ENCODE results near the gene SPHK2. TPM values are rescaled to one million over a fixed set of nuclear protein-coding genes. Genes with fewer than 3 reads are reported as not detected.
"Not testable (repeated sequence)": the region's sequence is repeated elsewhere in the genome, so short reads cannot be mapped to it uniquely, and the experiment has no call there.

Gene SPHK2
- polyA plus RNA-seq, 5 donors = 10.0 to 17.8 (median 11.6) TPM

DNA sequence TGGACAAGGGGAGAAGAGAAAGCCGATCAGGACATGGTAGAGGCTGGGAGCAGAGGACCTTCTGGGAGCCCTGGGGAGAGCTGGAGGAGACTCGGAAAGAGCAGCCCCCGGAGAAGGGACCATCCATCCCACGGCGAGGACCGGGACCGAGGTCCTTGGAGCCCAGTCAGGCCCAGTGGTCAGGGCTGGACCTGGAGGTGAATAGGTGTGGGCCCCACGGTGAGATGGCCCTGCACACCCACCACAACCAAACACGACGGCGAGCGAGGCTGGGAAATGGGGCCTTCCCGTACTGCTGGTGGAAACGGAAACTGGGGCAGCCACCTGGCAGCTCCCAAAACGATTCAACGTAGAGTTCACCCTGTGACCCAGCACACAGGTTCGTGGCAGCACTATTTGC, 57.2 kb downstream of the SPHK2 start:
- no peak for DNase-seq

DNA sequence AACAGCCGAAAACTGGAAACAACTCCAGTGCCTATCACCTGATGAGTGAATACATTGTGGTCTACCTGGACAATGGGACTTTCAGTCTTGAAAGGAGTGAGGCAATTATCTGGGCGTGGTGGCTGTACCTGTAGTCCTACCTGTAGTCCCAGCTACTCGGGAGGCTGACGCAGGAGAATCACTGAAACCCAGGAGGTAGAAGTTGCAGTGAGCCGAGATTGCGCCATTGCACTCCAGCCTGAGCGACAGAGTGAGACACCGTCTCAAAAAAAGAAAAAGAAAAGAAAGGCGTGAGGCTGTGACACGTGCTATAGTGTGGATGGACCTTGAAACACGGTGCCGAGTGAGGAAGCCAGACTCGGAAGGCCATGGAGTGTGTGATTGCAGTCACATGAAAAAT, 57.6 kb downstream of the SPHK2 start:
- no peak for DNase-seq

DNA sequence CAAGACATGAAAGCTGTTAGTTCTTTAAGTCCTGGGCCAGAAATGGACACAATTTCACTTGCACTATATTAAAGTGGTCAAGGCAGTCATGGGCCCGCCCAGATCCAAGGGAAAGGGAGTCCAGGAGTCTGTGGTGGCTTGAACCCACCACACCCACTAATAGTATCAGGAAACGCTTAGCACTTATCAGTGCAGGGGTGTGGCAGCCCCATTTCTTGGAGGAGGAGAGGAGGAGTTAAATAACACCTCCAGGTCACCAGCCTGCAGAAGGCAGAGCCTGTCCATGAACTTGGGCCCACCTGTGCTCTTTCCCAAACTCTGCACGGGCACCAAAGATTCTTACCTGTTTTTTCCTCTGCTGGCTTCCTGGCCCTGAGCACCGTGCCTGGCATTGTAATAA, 58.9 kb downstream of the SPHK2 start:
- no peak for DNase-seq

DNA sequence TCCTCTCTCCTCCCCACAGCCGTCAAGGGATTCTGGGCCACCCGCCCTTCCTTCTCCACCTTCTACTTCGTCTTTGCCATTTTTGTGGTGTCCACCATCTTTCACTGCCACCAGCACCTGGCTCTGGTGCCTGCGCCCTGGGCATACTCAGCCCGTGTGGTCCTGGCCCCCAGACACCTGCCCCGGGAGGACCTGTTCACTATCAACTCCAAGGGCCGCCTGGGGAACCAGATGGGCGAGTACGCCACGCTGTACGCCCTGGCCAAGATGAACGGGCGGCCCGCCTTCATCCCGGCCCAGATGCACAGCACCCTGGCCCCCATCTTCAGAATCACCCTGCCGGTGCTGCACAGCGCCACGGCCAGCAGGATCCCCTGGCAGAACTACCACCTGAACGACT, 60.7 kb downstream of the SPHK2 start:
- not testable (repeated sequence) for DNase-seq

Other genes with a start within 250 kb of the SPHK2 start
- 100 to 1,000 TPM; 141 to 191 (median 175) TPM for gene KDELR1, start 228.0 kb upstream of the SPHK2 start, polyA plus RNA-seq (ENCODE audit: insufficient read depth in 1 of 5, insufficient read length in 5 of 5, low replicate concordance in 1 of 5)
- under 1 TPM; 0.13 to 0.58 (median 0.40) TPM for gene GRIN2D, start 225.8 kb upstream of the SPHK2 start, polyA plus RNA-seq (ENCODE audit: insufficient read depth in 1 of 5, insufficient read length in 5 of 5, low replicate concordance in 1 of 5)
- gene GRWD1, start 173.5 kb upstream of the SPHK2 start, polyA plus RNA-seq (ENCODE audit: insufficient read depth in 1 of 5, insufficient read length in 5 of 5, low replicate concordance in 1 of 5) = 10 to 100 TPM; 17.5 to 30.9 (median 21.7) TPM
- 1 to 10 TPM in 3 of 5 donors, under 1 TPM in 2; 0.70 to 1.5 (median 1.2) TPM for gene KCNJ14, start 163.9 kb upstream of the SPHK2 start, polyA plus RNA-seq (ENCODE audit: insufficient read depth in 1 of 5, insufficient read length in 5 of 5, low replicate concordance in 1 of 5)
- 100 to 1,000 TPM in 2 of 5 donors, 10 to 100 TPM in 3; 72.6 to 112 (median 87.8) TPM for gene CYTH2, start 150.1 kb upstream of the SPHK2 start, polyA plus RNA-seq (ENCODE audit: insufficient read depth in 1 of 5, insufficient read length in 5 of 5, low replicate concordance in 1 of 5)
- 1 to 10 TPM; 1.4 to 4.0 (median 2.6) TPM for gene LMTK3, start 107.7 kb upstream of the SPHK2 start, polyA plus RNA-seq (ENCODE audit: insufficient read depth in 1 of 5, insufficient read length in 5 of 5, low replicate concordance in 1 of 5)
- 1 to 10 TPM; 1.6 to 4.2 (median 3.3) TPM for gene SULT2B1, start 67.3 kb upstream of the SPHK2 start, polyA plus RNA-seq (ENCODE audit: insufficient read depth in 1 of 5, insufficient read length in 5 of 5, low replicate concordance in 1 of 5)
- gene SPACA4, start 12.8 kb upstream of the SPHK2 start, polyA plus RNA-seq (ENCODE audit: insufficient read depth in 1 of 5, insufficient read length in 5 of 5, low replicate concordance in 1 of 5) = under 1 TPM; 0.11 to 0.76 (median 0.32) TPM
- gene FAM83E, start 4.4 kb upstream of the SPHK2 start, polyA plus RNA-seq (ENCODE audit: insufficient read depth in 1 of 5, insufficient read length in 5 of 5, low replicate concordance in 1 of 5) = 10 to 100 TPM in 2 of 5 donors, 1 to 10 TPM in 3; 3.7 to 11.6 (median 4.8) TPM
- 1,000 to 10,000 TPM; 1,161 to 2,077 (median 1,395) TPM for gene RPL18, start 328 bp upstream of the SPHK2 start, polyA plus RNA-seq (ENCODE audit: insufficient read depth in 1 of 5, insufficient read length in 5 of 5, low replicate concordance in 1 of 5)
- gene DBP, start 17.9 kb downstream of the SPHK2 start, polyA plus RNA-seq (ENCODE audit: insufficient read depth in 1 of 5, insufficient read length in 5 of 5, low replicate concordance in 1 of 5) = 10 to 100 TPM in 3 of 5 donors, 1 to 10 TPM in 2; 6.3 to 14.0 (median 10.5) TPM
- 1 to 10 TPM; 3.8 to 7.5 (median 5.7) TPM for gene CA11, start 26.7 kb downstream of the SPHK2 start, polyA plus RNA-seq (ENCODE audit: insufficient read depth in 1 of 5, insufficient read length in 5 of 5, low replicate concordance in 1 of 5)
- 1 to 10 TPM in 3 of 5 donors, under 1 TPM in 2; 0.43 to 2.2 (median 1.5) TPM for gene NTN5, start 53.5 kb downstream of the SPHK2 start, polyA plus RNA-seq (ENCODE audit: insufficient read depth in 1 of 5, insufficient read length in 5 of 5, low replicate concordance in 1 of 5)
- gene FUT2, start 76.5 kb downstream of the SPHK2 start, polyA plus RNA-seq (ENCODE audit: insufficient read depth in 1 of 5, insufficient read length in 5 of 5, low replicate concordance in 1 of 5) = 1 to 10 TPM; 1.5 to 3.2 (median 2.3) TPM
- gene MAMSTR, start 100.2 kb downstream of the SPHK2 start, polyA plus RNA-seq (ENCODE audit: insufficient read depth in 1 of 5, insufficient read length in 5 of 5, low replicate concordance in 1 of 5) = 10 to 100 TPM in 1 of 5 donors, 1 to 10 TPM in 4; 4.3 to 11.8 (median 4.6) TPM
- 10 to 100 TPM; 14.6 to 29.8 (median 17.7) TPM for gene RASIP1, start 121.1 kb downstream of the SPHK2 start, polyA plus RNA-seq (ENCODE audit: insufficient read depth in 1 of 5, insufficient read length in 5 of 5, low replicate concordance in 1 of 5)
- 1 to 10 TPM in 4 of 5 donors, under 1 TPM in 1; 0.40 to 2.1 (median 1.6) TPM for gene IZUMO1, start 127.4 kb downstream of the SPHK2 start, polyA plus RNA-seq (ENCODE audit: insufficient read depth in 1 of 5, insufficient read length in 5 of 5, low replicate concordance in 1 of 5)
- gene FUT1, start 133.1 kb downstream of the SPHK2 start, polyA plus RNA-seq (ENCODE audit: insufficient read depth in 1 of 5, insufficient read length in 5 of 5, low replicate concordance in 1 of 5) = 1 to 10 TPM; 4.5 to 7.0 (median 5.8) TPM
- gene FGF21, start 136.0 kb downstream of the SPHK2 start, polyA plus RNA-seq (ENCODE audit: insufficient read depth in 1 of 5, insufficient read length in 5 of 5, low replicate concordance in 1 of 5) = not detected
- 10 to 100 TPM; 33.3 to 58.9 (median 42.9) TPM for gene BCAT2, start 191.5 kb downstream of the SPHK2 start, polyA plus RNA-seq (ENCODE audit: insufficient read depth in 1 of 5, insufficient read length in 5 of 5, low replicate concordance in 1 of 5)
- gene HSD17B14, start 217.0 kb downstream of the SPHK2 start, polyA plus RNA-seq (ENCODE audit: insufficient read depth in 1 of 5, insufficient read length in 5 of 5, low replicate concordance in 1 of 5) = 1 to 10 TPM; 6.9 to 9.9 (median 8.6) TPM
- 10 to 100 TPM; 12.9 to 23.2 (median 15.5) TPM for gene PLEKHA4, start 249.1 kb downstream of the SPHK2 start, polyA plus RNA-seq (ENCODE audit: insufficient read depth in 1 of 5, insufficient read length in 5 of 5, low replicate concordance in 1 of 5)

All from right lung (tissue), 5 donors.